Stimulated activated CD8-positive, alpha-beta memory T cell treated with anti-CD3 and anti-CD28 coated beads, Interleukin-4, amount 100 ng/mL, for 48 hours (primary cell): ENCODE measurements around the gene OR7C2.
"Not testable (repeated sequence)": the region's sequence is repeated elsewhere in the genome, so short reads cannot be mapped to it uniquely, and the experiment has no call there.

Experiments used
- DNase-seq: peaks from one replicate; pipeline ENCODE4 v3.0.0-alpha.2; 2020

The OR7C2 gene

DNA sequence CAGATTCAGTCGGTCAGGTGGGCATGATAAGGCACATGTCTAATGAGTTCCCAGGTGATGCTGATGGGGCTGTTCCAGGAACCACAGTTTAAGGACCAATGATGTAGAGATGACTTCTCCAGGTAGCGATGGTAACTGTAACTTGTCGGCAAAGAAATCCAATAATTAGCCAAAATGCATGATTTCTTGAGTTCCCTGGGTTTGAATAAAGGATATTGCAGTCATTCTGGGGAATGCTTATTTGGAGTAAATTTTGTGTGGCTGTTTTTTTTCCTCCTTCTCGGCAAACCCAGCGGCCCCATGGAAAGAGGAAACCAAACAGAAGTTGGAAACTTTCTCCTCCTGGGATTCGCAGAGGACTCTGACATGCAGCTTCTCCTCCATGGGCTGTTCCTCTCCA, at the start of gene OR7C2:
TSS of gene OR7C2 (plus strand) at position 301 of the 400 bp plus-strand sequence. CDS start at position 301, 0 bp downstream.
- DNase-seq, result no peak

DNA sequence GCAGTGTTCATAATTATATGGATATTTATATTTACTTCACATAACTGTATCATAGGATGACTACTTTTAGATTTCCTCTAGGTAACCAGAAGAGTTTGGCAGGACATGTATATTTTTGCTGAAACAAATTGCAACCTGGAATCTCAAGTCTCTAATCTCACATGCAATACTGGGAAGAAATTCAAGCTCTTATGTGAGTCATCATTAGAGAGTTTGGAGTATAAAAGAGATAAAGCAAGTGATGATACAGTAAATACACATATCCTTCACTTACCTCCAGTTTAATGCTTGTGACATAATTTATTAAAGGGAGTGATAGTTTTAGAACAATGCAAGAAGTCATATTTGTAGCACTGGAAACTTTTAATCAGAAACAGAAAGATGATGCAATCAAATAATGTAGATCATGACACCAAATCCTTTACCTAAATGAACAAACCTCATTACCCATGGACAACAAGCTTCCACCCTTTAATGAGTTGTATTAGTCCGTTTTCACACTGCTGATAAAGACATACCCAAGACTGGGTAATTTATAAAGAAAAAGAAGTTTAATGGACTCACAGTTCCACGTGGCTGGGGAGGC, 39.5 kb upstream of the OR7C2 start:
- DNase-seq, result no peak

DNA sequence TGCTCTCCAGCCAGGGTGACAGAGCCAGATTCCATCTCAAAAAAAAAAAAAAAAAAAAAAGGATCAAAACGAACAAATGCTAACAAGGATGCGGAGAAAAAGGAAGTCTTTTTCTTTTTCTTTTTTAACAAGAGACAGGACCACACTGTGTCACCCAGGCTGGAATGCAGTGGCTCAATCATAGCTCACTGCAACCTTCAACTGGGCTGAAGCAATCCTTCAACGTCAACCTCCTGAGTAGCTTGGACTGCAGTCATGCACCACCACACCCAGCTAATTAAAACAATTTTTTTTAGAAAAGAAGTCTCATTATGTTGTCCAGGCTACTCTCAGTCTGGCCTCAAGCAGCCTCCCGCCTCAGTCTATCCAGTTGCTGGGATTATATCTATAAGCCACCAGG, 34.6 kb upstream of the OR7C2 start:
- DNase-seq, result no peak

- DNase-seq, result no peak
These were observed 26.2 kb upstream of the OR7C2 start for GRCh38 chr19:14915116-14915515.

DNA sequence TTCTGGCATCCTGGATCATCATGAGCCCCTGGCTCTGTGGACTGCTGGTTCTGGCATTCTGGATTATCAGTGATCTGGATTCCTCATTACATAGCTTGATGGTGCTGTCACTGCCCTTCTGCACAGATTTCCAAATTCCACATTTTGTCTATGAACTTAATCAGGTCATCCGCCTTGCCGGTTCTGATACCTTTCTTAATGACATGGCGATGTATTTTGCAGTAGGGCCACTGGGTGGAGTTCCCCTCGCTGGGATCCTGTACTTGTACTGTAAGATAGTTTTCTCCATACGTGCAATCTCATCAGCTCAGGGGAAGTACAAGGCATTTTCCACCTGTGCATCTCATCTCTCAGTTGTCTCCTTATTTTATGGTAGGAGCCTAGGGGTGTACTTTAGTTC, 24.4 kb upstream of the OR7C2 start:
- DNase-seq, result no peak

DNA sequence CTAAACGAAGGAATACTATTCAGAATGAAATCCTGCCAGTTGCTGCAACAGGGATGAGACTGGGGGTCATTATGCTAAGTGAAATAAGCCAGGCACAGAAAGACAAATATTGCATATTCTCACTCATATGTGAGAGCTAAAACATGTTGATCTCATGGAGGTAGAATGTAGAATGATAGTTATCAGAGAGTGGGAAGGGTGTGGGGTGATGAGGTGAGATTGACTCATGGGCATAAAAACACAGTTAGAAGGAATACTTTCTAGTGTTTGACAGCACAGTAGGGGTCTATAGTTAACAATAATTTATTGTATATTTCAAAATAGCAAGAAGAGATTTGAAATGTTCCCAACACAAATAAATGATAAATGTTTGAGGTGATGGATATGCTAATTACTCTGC, 7.8 kb upstream of the OR7C2 start:
- no peak for DNase-seq

DNA sequence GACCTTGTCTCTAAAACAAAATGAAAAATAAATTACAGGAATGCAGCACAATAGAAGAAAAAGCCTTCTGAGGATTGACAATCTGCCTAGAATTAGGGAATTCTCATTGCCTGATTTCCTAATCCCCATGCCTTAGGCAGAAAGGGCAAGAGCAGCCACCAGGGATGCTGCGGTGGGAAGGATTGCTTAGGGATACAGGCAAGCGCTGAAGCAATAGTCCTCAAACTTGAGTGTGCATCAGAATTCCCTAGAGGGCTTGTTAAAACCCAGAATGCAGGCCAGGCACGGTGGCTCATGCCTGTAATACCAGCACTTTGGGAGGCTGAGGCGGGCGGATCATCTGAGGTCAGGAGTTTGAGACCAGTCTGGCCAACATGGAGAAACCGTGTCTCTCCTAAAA, 1.0 kb upstream of the OR7C2 start:
- DNase-seq, result no peak

DNA sequence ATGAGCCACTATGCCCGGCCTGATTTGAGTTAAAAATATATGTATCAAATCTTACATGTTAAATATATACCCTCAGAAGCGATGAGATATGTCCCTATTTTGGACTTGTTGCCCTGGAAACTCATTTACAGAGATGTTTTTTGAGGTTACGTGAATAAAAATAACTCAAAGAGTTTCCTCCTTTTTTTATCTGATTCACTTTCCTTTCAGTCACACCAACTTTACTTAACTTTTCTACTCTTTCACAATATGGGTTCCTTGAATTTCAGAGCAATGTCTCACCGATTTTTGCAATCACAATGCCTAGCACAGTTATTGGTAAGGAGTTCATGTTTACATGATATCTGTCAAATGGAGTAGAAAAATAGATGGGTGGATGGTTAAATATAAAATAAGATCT, 2.3 kb downstream of the OR7C2 start:
- DNase-seq, result no peak

DNA sequence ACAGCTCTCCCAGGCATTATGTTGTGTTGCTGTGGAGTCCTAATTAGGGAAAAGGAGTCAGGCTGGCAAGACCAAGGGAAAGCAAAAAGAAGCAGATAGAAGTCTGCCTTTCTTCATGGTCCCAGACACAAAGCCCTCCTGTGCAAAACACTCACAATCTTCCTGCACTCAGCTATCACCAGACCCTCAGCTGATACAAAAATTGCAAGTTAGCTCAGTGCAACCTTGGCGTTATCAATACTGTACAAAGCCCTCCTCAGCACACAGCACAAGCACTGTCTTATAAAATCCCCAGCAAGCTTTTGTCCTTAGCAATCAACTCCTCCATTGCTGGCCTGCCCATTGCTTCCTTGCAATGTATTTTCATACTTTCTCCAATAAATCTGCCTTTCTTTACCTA, 3.2 kb downstream of the OR7C2 start:
- DNase-seq, result no peak

DNA sequence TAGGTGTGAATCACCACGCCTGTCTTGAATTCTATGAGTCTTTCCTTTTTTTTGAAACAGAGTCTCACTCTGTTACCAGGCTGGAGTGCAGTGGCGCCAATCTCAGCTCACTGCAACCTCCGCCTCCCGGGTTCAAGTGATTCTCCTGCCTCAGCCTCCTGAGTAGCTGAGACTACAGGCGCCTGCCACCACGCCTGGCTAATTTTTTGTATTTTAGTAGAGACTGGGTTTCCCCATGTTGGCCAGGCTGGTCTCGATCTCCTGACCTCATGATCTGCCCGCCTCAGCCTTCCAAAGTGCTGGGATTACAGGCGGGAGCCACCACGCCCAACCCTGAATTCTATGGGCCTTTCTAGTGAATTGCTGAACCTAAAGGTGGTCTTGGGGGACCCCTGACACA, 8.1 kb downstream of the OR7C2 start:
- not testable (repeated sequence) for DNase-seq

DNA sequence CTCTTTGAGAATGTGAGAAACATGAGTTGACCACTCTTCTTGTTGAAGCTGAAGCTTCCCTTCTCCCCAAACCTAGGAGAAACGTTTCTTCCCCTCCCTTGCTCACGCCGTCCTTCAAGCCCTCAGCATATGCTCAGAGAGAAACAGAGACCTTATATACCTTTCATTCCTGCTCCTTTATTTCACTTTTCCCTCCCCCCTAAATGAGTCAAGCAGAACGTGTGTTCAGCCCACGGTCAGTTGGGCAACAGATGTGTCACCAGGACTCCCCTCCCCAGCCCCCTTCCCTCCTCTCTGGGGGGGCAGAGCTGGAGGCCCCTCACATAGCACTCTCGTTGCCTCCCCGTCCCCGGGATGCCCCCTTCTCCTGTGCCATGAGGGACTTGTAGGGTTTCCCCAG, 8.6 kb downstream of the OR7C2 start:
- no peak for DNase-seq

GRCh38 chr19:14950421-14950820, 9.1 kb downstream of the OR7C2 start:
- no peak for DNase-seq

- DNase-seq, result no peak
These were observed 11.5 kb downstream of the OR7C2 start for GRCh38 chr19:14952767-14953166.

DNA sequence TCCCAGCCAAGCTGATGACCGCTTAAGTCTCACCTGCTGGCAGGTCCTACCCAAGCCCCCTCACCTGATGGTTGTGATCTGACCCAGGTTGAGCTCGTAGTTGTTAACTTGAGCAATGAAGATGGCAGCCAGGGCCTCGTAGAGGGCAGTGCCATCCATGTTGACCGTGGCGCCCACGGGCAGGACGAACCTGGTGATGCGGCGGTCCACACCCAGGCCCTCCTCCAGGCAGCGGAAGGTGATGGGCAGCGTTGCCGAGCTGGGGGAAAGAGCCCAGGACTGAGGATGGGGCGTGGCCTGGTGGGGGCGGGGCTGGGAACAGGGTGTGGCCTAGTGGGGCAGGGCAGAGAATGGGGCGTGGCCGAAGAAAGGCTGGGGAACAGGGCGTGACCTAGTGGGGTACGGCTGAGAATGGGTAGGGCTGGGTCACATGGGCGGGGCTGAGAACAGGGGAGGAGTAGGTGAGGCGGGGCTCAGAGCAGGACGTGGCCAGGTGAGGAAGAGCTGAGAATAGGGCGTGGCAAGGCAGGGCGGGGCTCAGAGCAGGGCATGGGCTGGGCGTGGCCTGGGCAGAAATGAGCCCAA, 12.9 kb downstream of the OR7C2 start:
- DNase-seq, result no peak

DNA sequence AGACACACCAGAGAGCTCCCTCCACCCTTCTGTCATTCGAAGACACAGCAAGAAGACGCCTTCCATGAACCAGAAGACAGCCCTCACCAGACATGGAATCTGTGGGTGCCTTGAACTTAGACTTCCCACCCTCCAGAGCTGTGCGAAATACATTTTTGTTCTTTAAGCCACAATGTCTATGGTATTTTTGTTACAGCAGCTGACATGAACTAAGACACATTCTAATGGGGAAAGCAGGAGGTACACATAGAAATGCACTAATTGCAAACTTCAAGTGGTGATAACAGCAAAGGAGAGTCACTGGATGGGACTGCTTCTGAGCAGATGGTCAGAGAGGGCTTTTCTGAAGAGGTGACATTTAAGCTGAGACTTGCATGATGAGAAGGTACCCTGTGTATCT, 16.2 kb downstream of the OR7C2 start:
- no peak for DNase-seq

DNA sequence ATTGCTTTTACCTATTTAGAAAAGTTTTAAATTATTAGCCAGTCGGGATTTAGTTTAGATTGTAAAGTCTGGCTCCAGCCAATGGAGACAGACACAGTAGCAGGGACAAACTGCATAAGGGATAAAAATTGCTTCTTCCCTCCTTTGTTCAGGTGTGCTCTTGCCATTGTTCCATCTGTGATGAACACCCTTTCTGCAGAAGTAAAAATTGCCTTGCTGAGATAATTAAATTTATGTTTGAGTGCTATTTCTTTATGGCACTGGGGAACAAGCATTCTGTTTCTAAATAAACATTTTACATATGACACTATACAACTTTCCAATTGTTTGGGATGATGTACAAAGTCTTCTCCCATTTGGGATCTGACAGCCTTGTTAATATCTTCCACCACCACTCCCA, 18.0 kb downstream of the OR7C2 start:
- DNase-seq, result no peak

- DNase-seq, result no peak
These were observed 20.8 kb downstream of the OR7C2 start for GRCh38 chr19:14961956-14962685.

GRCh38 chr19:14968247-14968646, 27.0 kb downstream of the OR7C2 start:
- DNase-seq, result no peak

DNA sequence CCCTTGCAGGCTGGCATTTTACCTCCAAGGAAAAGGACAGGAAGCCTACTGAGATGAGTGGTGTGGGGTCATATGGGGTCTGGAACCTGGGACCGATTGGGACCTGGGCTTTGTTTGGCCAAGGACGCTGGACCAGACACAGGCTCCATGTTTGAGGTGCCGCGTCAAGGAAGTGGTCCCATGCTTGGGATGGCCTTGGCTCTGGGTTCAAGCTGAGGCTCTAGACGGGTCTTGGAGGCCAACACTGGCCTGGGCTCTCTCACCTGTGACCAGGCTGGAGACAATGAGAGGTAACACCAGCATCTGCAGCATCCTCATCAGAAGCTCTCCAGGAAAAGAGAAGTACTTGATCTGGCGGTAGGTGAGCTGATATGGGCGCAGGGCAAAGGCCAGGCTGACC, 30.2 kb downstream of the OR7C2 start:
- DNase-seq, result no peak

GRCh38 chr19:14972676-14973075, 31.4 kb downstream of the OR7C2 start:
- no peak for DNase-seq

DNA sequence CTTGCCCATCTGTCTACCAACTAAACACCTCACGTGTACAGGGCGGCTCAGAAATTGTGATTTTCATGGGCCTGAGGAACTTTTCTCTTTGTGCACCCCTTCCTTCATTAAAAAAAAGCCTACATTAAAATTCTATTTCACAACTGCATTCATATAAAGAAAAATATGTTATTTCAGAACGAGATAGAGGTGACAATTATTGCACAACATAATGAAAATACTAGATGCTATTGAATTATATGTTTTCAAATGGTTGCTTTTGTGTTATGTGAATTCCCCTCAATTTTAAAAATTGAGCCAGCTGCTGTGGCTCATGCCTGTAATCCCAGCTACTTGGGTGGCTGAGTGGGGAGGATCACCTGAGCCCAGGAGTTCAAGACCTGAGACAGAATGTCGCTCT, 33.2 kb downstream of the OR7C2 start:
- DNase-seq, result no peak

GRCh38 chr19:14977128-14977527, 35.8 kb downstream of the OR7C2 start:
- DNase-seq, result no peak

GRCh38 chr19:14978161-14978776, 37.0 kb downstream of the OR7C2 start:
- DNase-seq, result no peak
